WI38 (cell line): ENCODE measurements around the gene HOMER3.

Experiments
- H3K4me3 ChIP-seq: 2 replicates; pipeline ENCODE4 v1.5.1; 2011; ENCODE audit warnings: low read depth, mild to moderate bottlenecking, control low read depth, low read length
- TF ChIP-seq, protein P1 (sequence below): IDR thresholded peaks from 2 replicates; pipeline ENCODE4 v1.5.1; 2012; ENCODE audit warnings: low read depth, mild to moderate bottlenecking, control low read depth, low read length

The HOMER3 gene

DNA sequence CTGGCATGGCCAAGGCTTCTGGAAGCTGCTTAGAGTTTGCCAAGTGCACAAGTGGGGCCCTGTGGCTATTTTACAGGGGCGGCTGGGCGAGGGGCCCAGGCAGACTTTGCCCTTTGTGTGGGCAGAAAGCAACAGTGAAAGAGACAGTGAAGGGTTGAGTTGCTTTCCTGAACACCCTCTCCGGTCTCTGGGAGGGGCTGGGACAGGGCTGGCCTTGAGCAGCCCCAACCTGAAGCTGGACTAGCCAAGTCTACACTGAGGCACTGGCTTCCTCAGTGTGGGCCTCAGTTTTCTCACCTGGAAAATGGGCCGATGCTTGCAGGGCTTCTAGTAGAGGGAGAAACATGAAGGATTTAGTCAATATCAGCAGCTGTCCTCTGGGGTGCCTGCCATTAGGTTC is 2.4 kb upstream of the HOMER3 start:
- TF ChIP-seq, protein P1, sequence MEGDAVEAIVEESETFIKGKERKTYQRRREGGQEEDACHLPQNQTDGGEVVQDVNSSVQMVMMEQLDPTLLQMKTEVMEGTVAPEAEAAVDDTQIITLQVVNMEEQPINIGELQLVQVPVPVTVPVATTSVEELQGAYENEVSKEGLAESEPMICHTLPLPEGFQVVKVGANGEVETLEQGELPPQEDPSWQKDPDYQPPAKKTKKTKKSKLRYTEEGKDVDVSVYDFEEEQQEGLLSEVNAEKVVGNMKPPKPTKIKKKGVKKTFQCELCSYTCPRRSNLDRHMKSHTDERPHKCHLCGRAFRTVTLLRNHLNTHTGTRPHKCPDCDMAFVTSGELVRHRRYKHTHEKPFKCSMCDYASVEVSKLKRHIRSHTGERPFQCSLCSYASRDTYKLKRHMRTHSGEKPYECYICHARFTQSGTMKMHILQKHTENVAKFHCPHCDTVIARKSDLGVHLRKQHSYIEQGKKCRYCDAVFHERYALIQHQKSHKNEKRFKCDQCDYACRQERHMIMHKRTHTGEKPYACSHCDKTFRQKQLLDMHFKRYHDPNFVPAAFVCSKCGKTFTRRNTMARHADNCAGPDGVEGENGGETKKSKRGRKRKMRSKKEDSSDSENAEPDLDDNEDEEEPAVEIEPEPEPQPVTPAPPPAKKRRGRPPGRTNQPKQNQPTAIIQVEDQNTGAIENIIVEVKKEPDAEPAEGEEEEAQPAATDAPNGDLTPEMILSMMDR, result no peak
- no peak overlapping the region for H3K4me3 ChIP-seq

DNA sequence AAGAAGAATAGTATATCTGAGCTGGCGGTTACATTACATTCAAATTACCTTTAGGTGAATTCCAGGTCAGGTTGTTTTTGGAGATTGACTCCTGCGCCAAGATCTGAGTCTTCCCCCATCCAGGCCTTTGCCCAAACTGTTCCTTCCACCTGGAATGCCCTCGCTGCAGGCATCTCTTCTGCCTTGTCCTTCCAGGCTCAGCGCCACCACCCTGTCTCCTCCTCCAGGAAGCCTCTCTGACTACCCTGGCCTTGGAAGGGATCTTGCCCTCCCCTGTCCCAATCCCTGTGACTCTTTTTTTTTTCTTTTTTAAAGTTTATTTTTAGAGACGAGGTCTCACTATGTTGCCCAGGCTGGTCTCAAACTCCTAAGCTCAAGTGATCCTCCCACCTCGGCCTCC is 1.7 kb upstream of the HOMER3 start:
- H3K4me3 ChIP-seq, result no peak overlapping the region
- TF ChIP-seq, protein P1, result no peak

DNA sequence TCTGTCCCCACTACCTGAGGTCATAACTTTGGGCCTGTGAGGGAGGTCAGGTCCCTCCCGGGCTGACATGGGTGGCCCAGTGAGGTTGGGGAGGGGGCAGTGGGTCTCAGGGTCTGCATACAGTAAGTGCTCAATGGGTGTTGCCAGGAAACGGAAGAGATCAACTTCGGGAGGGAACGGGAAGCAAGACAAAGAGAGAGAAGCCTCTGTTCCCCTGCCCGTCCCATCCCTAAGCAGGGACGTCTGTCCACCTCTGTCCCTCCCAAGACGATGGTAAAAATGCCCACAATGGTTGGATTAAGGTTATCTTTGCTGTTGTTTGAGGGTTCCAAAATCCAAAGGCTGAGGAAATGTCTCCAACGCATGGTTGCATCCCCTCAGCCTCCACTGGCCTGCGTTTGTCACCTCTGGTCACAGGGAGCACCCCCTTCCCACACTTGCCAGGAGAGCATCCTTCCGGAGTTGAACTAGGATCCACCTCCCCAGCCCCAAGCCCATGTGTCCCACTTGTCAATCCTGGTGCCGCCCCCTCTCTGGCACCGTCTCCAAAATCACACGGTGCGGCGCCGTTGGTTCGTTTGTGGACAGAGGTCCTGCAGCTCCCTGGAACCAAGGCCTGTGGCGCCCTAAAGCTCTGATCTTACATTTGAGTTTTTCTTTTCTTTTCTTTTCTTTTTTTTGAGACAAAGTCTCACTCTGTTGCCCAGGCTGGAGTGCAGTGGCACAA is 774 bp upstream of the HOMER3 start:
- TF ChIP-seq, protein P1, result no peak
- H3K4me3 ChIP-seq, result peak overlapping the region; percentile 46

- TF ChIP-seq, protein P1, result no peak
- peak overlapping the region; percentile 85 for H3K4me3 ChIP-seq
Measured at GRCh38 chr19:18939922-18940768, 872 bp downstream of the HOMER3 start.

DNA sequence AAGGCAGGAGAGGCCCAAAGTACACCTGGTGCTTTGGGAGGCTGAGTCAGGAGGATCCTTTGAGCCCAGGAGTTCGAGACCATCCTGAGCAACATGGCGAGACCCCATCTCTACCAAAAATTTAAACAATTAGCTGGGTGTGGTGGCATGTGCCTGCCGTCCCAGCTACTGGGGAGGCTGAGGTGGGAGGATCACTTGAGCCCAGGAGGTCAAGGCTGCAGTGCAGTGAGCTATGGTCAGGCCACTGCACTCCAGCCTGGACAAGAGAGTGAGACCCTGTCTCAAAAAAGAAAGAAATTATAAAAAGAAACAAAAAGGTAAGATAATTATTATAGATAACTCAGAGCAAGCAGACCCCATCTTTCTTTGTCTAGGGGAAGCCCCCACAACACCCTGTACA is 1.9 kb downstream of the HOMER3 start:
- TF ChIP-seq, protein P1, result no peak
- H3K4me3 ChIP-seq, result peak overlapping the region; percentile 85

DNA sequence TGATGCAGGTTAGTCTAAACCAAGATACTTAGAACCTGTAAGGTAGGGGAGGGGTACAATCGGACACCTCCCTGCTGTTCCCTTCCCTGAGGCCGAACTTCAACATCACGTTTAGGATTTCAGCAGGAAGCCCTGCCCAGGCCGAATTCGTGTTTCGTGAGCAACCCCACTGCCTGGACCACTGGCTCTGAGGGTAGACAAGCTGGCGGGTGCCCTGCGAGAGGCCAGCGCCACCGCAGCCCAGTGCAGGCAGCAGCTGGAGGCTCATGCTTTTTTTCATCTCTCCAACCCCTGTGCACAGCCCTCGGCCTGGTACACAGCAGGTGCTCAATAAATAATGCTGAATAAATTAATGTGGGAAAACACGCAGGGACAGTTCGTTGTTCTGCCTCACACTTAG is 7.7 kb downstream of the HOMER3 start:
- TF ChIP-seq, protein P1, result no peak
- H3K4me3 ChIP-seq, result no peak overlapping the region
